ENCODE data around the gene SGO2. TPM values are rescaled to one million over a fixed set of nuclear protein-coding genes. Genes with fewer than 3 reads are reported as not detected.

The SGO2 gene
- total and polyA plus RNA-seq, 2 of the 13 experiments (the other 11 are each of a cell fraction or from before 2014, with no cell fraction given) = 5.1 to 16.2 TPM

DNA sequence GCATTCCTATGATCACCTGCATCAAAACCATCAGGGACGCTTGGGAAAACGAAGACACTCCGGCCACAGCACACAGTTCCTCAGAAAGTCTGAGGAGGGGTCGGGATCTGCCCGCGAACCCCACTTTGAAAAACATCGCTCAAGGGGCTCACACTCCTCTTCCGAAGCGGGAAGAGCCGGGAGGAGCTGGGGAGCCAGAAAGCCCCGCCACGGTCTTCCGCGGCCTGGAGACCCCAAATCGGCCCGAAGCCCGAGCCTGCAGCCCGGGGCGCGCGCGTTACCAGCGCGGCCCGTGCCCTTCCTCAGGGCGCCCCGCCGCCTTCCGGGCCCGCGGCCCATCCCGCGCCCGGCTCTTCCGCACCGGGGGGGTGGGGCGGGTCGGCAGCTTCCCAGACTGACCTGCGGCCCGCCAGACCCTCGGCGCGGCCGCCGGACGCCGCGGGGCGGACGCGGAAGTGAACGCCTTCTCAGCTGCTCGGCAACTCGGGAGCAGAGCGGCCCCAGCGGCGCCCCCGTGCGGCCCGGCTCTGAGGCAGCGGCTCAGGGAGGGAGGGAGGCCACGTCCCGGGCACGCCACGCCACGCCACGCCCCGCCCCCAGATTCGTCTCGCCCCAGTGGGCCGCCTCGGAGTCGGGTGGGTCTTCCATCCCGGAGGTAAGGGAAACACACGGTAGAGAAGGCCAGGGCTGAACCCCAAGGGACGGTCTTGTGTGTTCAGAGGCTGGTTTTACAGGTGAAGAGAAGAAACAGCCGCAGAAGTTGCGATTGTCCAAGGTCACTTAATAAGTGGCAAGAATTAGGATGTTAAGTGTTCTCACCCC is 16.2 kb upstream of the SGO2 start, which contains the start of gene KCTD18 (continued):
- TF ChIP-seq, protein P1, sequence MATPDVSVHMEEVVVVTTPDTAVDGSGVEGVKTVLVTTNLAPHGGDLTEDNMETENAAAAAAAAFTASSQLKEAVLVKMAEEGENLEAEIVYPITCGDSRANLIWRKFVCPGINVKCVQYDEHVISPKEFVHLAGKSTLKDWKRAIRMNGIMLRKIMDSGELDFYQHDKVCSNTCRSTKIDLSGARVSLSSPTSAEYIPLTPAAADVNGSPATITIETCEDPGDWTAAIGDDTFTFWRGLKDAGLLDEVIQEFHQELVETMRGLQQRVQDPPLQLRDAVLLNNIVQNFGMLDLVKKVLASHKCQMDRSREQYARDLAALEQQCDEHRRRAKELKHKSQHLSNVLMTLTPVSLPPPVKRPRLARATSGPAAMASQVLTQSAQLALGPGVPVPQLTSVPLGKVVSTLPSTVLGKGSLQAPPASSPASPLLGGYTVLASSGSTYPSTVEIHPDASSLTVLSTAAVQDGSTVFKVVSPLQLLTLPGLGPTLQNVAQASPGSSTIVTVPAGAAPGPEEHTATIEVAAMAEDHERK (CRISPR knock-in tag; IDR thresholded peaks at IDR 0.05; ENCODE audit: low read depth) = peak; percentile 73
- peak; percentile 93 for TF ChIP-seq POLR2G (IDR thresholded peaks at IDR 0.05; ENCODE audit: low read depth, low read length)
- TF ChIP-seq FOSL2 (CRISPR knock-in tag; IDR thresholded peaks at IDR 0.05) = no peak
- no peak; the same call in 1 of the 2 replicates for TF ChIP-seq ZKSCAN1 (IDR thresholded peaks at IDR 0.05; ENCODE audit: low read length)
- TF ChIP-seq TARDBP (CRISPR knock-in tag; IDR thresholded peaks at IDR 0.05) = peak; percentile 92
- TF ChIP-seq EZH2 (conservative IDR thresholded peaks at IDR 0.05; ENCODE audit: low read depth, low read length) = no peak
- no peak for TF ChIP-seq ZNF781 (CRISPR knock-in tag; IDR thresholded peaks at IDR 0.05; ENCODE audit: borderline replicate concordance, not compliant biosample characterization)
- peak; percentile 45; the same call in 1 of the 2 replicates for TF ChIP-seq BHLHE40 (IDR thresholded peaks at IDR 0.05; ENCODE audit: low read length)
- no peak for TF ChIP-seq EHMT2 (IDR thresholded peaks at IDR 0.05; ENCODE audit: borderline replicate concordance, low read depth, low read length)
- peak; percentile 41 for TF ChIP-seq U2AF1 (optimal IDR thresholded peaks at IDR 0.05; ENCODE audit: low read depth, low read length)
- TF ChIP-seq ZNF644 (CRISPR knock-in tag; IDR thresholded peaks at IDR 0.05; ENCODE audit: low read depth) = peak; percentile 27; the same call in 1 of the 2 replicates
- TF ChIP-seq, protein P2, sequence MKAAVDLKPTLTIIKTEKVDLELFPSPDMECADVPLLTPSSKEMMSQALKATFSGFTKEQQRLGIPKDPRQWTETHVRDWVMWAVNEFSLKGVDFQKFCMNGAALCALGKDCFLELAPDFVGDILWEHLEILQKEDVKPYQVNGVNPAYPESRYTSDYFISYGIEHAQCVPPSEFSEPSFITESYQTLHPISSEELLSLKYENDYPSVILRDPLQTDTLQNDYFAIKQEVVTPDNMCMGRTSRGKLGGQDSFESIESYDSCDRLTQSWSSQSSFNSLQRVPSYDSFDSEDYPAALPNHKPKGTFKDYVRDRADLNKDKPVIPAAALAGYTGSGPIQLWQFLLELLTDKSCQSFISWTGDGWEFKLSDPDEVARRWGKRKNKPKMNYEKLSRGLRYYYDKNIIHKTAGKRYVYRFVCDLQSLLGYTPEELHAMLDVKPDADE (CRISPR knock-in tag; IDR thresholded peaks at IDR 0.05) = no peak
- TF ChIP-seq SNAPC2 (CRISPR knock-in tag; IDR thresholded peaks at IDR 0.05) = no peak
- TF ChIP-seq, protein P3, sequence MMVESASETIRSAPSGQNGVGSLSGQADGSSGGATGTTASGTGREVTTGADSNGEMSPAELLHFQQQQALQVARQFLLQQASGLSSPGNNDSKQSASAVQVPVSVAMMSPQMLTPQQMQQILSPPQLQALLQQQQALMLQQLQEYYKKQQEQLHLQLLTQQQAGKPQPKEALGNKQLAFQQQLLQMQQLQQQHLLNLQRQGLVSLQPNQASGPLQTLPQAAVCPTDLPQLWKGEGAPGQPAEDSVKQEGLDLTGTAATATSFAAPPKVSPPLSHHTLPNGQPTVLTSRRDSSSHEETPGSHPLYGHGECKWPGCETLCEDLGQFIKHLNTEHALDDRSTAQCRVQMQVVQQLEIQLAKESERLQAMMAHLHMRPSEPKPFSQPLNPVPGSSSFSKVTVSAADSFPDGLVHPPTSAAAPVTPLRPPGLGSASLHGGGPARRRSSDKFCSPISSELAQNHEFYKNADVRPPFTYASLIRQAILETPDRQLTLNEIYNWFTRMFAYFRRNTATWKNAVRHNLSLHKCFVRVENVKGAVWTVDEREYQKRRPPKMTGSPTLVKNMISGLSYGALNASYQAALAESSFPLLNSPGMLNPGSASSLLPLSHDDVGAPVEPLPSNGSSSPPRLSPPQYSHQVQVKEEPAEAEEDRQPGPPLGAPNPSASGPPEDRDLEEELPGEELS (CRISPR knock-in tag; IDR thresholded peaks at IDR 0.05) = peak; percentile 40; the same call in 1 of the 2 replicates
- TF ChIP-seq KDM6A (CRISPR knock-in tag; IDR thresholded peaks at IDR 0.05; ENCODE audit: low read depth) = no peak
- TF ChIP-seq, protein P4, sequence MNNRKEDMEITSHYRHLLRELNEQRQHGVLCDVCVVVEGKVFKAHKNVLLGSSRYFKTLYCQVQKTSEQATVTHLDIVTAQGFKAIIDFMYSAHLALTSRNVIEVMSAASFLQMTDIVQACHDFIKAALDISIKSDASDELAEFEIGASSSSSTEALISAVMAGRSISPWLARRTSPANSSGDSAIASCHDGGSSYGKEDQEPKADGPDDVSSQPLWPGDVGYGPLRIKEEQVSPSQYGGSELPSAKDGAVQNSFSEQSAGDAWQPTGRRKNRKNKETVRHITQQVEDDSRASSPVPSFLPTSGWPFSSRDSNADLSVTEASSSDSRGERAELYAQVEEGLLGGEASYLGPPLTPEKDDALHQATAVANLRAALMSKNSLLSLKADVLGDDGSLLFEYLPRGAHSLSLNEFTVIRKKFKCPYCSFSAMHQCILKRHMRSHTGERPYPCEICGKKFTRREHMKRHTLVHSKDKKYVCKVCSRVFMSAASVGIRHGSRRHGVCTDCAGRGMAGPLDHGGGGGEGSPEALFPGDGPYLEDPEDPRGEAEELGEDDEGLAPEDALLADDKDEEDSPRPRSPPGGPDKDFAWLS (CRISPR knock-in tag; IDR thresholded peaks at IDR 0.05; ENCODE audit: borderline replicate concordance) = no peak
- no peak for TF ChIP-seq SP1 (IDR thresholded peaks at IDR 0.05)
- peak; percentile 84 for TF ChIP-seq SP1 (CRISPR knock-in tag; IDR thresholded peaks at IDR 0.05)
- 0 out of 2 replicates have a peak, but pooled peaks have one; percentile 33 for TF ChIP-seq SMAD9 (CRISPR knock-in tag; IDR thresholded peaks at IDR 0.05)
- no peak for TF ChIP-seq TAF15 (IDR thresholded peaks at IDR 0.05; ENCODE audit: low read depth, low read length, poor library complexity, severe bottlenecking)
- TF ChIP-seq ZNF501 (CRISPR knock-in tag; IDR thresholded peaks at IDR 0.05) = peak; percentile 91
- TF ChIP-seq ZNF326 (CRISPR knock-in tag; IDR thresholded peaks at IDR 0.05; ENCODE audit: borderline replicate concordance) = no peak
- TF ChIP-seq ZBTB38 (CRISPR knock-in tag; IDR thresholded peaks at IDR 0.05) = peak; percentile 94; the same call in 1 of the 2 replicates

Data from HepG2 (cell line).